CD14-positive monocyte (primary cell): ENCODE results near the gene LRSAM1. TPM values are rescaled to one million over a fixed set of nuclear protein-coding genes. Genes with fewer than 3 reads are reported as not detected.

ENCODE experiments used
- DNase-seq, 3 donors: peaks; one replicate each; pipeline ENCODE4 v3.0.0-alpha.2; 2011 to 2022
- H2AFZ ChIP-seq: 2 replicates; pipeline ENCODE4 v1.6.0; 2012; ENCODE audit warnings: mild to moderate bottlenecking, low read depth, low read length, inconsistent platforms; ENCODE audit not compliant: insufficient read depth, poor library complexity, severe bottlenecking
- H3K27ac ChIP-seq, 2 donors: 1 replicate in 1 of 2; 2 replicates in 1 of 2; pipeline ENCODE4 v1.5.1; 2012 to 2013; ENCODE audit warnings: low read length in 2 of 2, control low read depth in 1 of 2, inconsistent platforms in 1 of 2, low read depth in 1 of 2, mild to moderate bottlenecking in 1 of 2
- H3K27me3 ChIP-seq, 2 donors: one replicate each; pipeline versions ENCODE4 v1.6.0 to v1.6.1; 2011 to 2013; ENCODE audit warnings: low read length in 2 of 2; ENCODE audit not compliant: control insufficient read depth in 2 of 2, insufficient read depth in 2 of 2
- H3K36me3 ChIP-seq, 2 donors: replicated peaks in 1 of 2; 1 replicate in 1 of 2; 2 replicates in 1 of 2; pipeline versions ENCODE4 v1.5.1 to v1.6.1; 2012 to 2013; ENCODE audit warnings: low read length in 2 of 2, control low read depth in 1 of 2, inconsistent platforms in 1 of 2, mild to moderate bottlenecking in 1 of 2; ENCODE audit not compliant: insufficient read depth in 2 of 2, control insufficient read depth in 1 of 2
- H3K4me1 ChIP-seq, 2 donors: 1 replicate in 1 of 2; 2 replicates in 1 of 2; pipeline versions ENCODE4 v1.5.1 to v1.6.1; 2012 to 2013; ENCODE audit warnings: low read length in 2 of 2, control low read depth in 1 of 2, inconsistent platforms in 1 of 2, mild to moderate bottlenecking in 1 of 2, moderate library complexity in 1 of 2; ENCODE audit not compliant: insufficient read depth in 2 of 2, control insufficient read depth in 1 of 2
- H3K4me2 ChIP-seq: replicated peaks from 2 replicates; pipeline ENCODE3; 2012; ENCODE audit warnings: low read length, moderate library complexity, mild to moderate bottlenecking; ENCODE audit not compliant: poor library complexity, severe bottlenecking; ENCODE audit errors: extremely low read depth
- H3K4me3 ChIP-seq, 3 experiments: fragments of 200-600 bp in 1 of 3; sonication (generic) in 1 of 3; replicated peaks in 1 of 3; 1 replicate in 2 of 3; 2 replicates in 1 of 3; pipeline ENCODE4 v1.5.1; 2011 to 2013; ENCODE audit warnings: low read length in 3 of 3, mild to moderate bottlenecking in 3 of 3, control low read depth in 2 of 3, low read depth in 2 of 3, inconsistent platforms in 1 of 3, moderate library complexity in 1 of 3
- H3K79me2 ChIP-seq: 2 replicates; pipeline ENCODE4 v1.6.0; 2012; ENCODE audit warnings: mild to moderate bottlenecking, control low read depth, inconsistent platforms, low read length, moderate library complexity; ENCODE audit not compliant: insufficient read depth
- H3K9ac ChIP-seq: 2 replicates; pipeline ENCODE4 v1.6.0; 2017; ENCODE audit warnings: low read length, mild to moderate bottlenecking; ENCODE audit not compliant: insufficient read depth, poor library complexity, severe bottlenecking
- H3K9me3 ChIP-seq, 2 donors: replicated peaks in 1 of 2; 1 replicate in 1 of 2; 2 replicates in 1 of 2; pipeline versions ENCODE4 v1.5.1 to v1.6.1; 2012 to 2013; ENCODE audit warnings: low read length in 2 of 2, control low read depth in 1 of 2; ENCODE audit not compliant: control insufficient read depth in 1 of 2, insufficient read depth in 1 of 2
- H4K20me1 ChIP-seq: 2 replicates; pipeline ENCODE4 v1.6.0; 2012; ENCODE audit warnings: mild to moderate bottlenecking, low read length, control low read depth, moderate library complexity; ENCODE audit not compliant: insufficient read depth
- H3K27ac Mint-ChIP-seq, 7 donors: one replicate each; pipeline ENCODE4 v1.8.0; 2020; ENCODE audit warnings: mild to moderate bottlenecking in 7 of 7, mixed read lengths in 7 of 7, moderate library complexity in 6 of 7, inconsistent platforms in 2 of 7
- H3K27me3 Mint-ChIP-seq, 3 donors: one replicate each; pipeline ENCODE4 v1.8.0; 2021 to 2022; ENCODE audit warnings: low read depth in 3 of 3, mild to moderate bottlenecking in 3 of 3, mixed read lengths in 3 of 3, moderate library complexity in 3 of 3, inconsistent platforms in 1 of 3
- H3K36me3 Mint-ChIP-seq, 2 donors: one replicate each; pipeline ENCODE4 v1.8.0; 2020; ENCODE audit warnings: mixed read lengths in 2 of 2, inconsistent platforms in 1 of 2, mild to moderate bottlenecking in 1 of 2
- H3K4me1 Mint-ChIP-seq: one replicate; pipeline ENCODE4 v1.8.0; 2020; ENCODE audit warnings: mild to moderate bottlenecking, mixed read lengths
- H3K4me3 Mint-ChIP-seq, 2 donors: one replicate each; pipeline ENCODE4 v1.8.0; 2020; ENCODE audit warnings: mild to moderate bottlenecking in 2 of 2, mixed read lengths in 2 of 2, moderate library complexity in 1 of 2
- H3K9me3 Mint-ChIP-seq, 7 donors: one replicate each; pipeline ENCODE4 v1.8.0; 2020 to 2022; ENCODE audit warnings: mixed read lengths in 7 of 7, mild to moderate bottlenecking in 6 of 7, moderate library complexity in 6 of 7, inconsistent platforms in 2 of 7
- WGBS: methylation state at CpG from one replicate; pipeline ENCODE4 v1.1.5; 2013; ENCODE audit warnings: missing lambda C conversion rate; ENCODE audit not compliant: insufficient coverage; 5-methylcytosine and 5-hydroxymethylcytosine counted together
- intact Hi-C, 2 donors: fragments of 100-400 bp; cut with micrococcal nuclease; formaldehyde crosslinking; loops; one replicate each; pipeline versions ENCODE4 v1.15.0 to v1.15.1; 2023
- polyA plus RNA-seq, 3 donors: library from polyadenylated mRNA; depleted of rRNA in 1 of 3; unstranded in 2 of 3; stranded (reverse) in 1 of 3; fragments of 300-500 nt in 2 of 3; fragments of >200 nt in 1 of 3; fragmentation: Illumina TruSeq in 2 of 3; gene quantifications; 1 replicate in 2 of 3; 2 replicates in 1 of 3; pipeline ENCODE4 v1.2.3, GENCODE V29; 2012 to 2021
- TF ChIP-seq, protein P1 (sequence below): fragments of 200-600 bp; IDR thresholded peaks from one replicate; pipeline ENCODE4 v1.8.0; 2022; ENCODE audit warnings: antibody characterized with exemption, mild to moderate bottlenecking

The LRSAM1 gene
- polyA plus RNA-seq, 3 donors: 6.0 to 19.8 (median 8.2) TPM

DNA sequence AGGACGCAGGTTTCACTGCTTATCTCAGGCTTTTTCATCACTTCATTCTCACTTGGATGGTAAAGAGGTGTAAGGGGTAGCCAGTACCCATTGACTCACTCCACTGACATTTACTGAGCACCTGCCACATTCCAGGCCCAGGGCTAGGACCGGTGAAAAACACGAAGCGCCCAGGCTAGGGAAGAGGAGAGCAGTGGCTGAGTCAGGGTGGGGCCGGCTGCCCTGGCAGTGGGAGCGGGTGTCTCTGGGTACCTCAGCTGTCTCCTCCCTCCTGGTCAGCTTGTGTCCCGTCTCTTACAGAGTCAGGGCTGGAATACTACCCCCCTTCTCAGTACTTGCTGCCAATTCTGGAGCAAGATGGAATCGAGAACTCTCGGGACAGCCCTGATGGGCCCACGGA lies 22.2 kb downstream of the LRSAM1 start:
- Histone ChIP-seq H3K9me3 (no peaks in the 10 kb centered on the region), H3K27ac (no peak overlapping the region), H3K9ac (no peak overlapping the region), H3K36me3 (peaks cover 24 to 56% of the 10 kb centered on the region in 2 donors), H3K4me2 (no peak overlapping the region), H4K20me1 (no peaks in the 10 kb centered on the region), H3K79me2 (no peaks in the 10 kb centered on the region), H3K27me3 (no peaks in the 10 kb centered on the region), H3K4me3 (no peak overlapping the region), H2AFZ (no peak overlapping the region), H3K4me1 (no peaks in the 10 kb centered on the region)
- Mint-ChIP-seq H3K4me1 (no peaks in the 10 kb centered on the region), H3K36me3 (peaks cover 48 to 64% of the 10 kb centered on the region in 2 donors), H3K9me3 (no peaks in the 10 kb centered on the region), H3K4me3 (no peak overlapping the region), H3K27ac (peak overlapping the region in 1 of 7 donors; percentile 24), H3K27me3 (peaks cover 0 to 2% (median 0%) of the 10 kb centered on the region in 3 donors)
- TF ChIP-seq, protein P1, sequence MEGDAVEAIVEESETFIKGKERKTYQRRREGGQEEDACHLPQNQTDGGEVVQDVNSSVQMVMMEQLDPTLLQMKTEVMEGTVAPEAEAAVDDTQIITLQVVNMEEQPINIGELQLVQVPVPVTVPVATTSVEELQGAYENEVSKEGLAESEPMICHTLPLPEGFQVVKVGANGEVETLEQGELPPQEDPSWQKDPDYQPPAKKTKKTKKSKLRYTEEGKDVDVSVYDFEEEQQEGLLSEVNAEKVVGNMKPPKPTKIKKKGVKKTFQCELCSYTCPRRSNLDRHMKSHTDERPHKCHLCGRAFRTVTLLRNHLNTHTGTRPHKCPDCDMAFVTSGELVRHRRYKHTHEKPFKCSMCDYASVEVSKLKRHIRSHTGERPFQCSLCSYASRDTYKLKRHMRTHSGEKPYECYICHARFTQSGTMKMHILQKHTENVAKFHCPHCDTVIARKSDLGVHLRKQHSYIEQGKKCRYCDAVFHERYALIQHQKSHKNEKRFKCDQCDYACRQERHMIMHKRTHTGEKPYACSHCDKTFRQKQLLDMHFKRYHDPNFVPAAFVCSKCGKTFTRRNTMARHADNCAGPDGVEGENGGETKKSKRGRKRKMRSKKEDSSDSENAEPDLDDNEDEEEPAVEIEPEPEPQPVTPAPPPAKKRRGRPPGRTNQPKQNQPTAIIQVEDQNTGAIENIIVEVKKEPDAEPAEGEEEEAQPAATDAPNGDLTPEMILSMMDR: no peak
- DNase-seq: no peak
- intact Hi-C loops: no loop called here
- 98% methylated on average over 5 of the region's 10 CpGs for WGBS

DNA sequence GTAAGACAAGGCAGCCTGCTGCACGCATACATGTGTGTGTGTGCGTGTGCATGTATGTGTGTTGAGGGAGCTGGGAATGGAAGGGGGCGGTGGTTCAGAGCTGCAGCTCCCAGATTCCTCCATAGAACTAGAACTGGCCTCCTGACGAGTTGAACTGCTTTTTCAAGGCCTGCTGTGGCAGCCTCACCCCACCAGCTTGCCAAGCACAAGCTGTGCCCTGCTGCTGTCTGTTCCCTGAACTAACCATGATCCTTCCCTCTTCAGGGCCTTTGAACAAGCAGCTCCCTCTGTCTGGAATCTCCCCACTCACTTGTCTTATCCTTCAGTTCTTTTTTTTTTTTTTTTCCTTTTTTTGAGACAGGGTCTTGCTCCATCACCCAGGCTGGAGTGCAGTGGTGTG lies 22.6 kb downstream of the LRSAM1 start:
- Histone ChIP-seq H3K79me2 (no peaks in the 10 kb centered on the region), H4K20me1 (no peaks in the 10 kb centered on the region), H3K9ac (no peak overlapping the region), H3K9me3 (no peaks in the 10 kb centered on the region), H2AFZ (no peak overlapping the region), H3K27ac (no peak overlapping the region), H3K27me3 (no peaks in the 10 kb centered on the region), H3K4me3 (no peak overlapping the region), H3K36me3 (peaks cover 26 to 57% of the 10 kb centered on the region in 2 donors), H3K4me2 (no peak overlapping the region), H3K4me1 (no peaks in the 10 kb centered on the region)
- H3K4me3 Mint-ChIP-seq: no peak overlapping the region
- WGBS: 94% methylated on average over 3 of the region's 4 CpGs
- no peaks in the 10 kb centered on the region for H3K9me3 Mint-ChIP-seq
- TF ChIP-seq, protein P1: no peak
- peaks cover 0 to 2% (median 0%) of the 10 kb centered on the region in 3 donors for H3K27me3 Mint-ChIP-seq
- intact Hi-C loops: no loop called here
- DNase-seq: no peak
- H3K4me1 Mint-ChIP-seq: no peaks in the 10 kb centered on the region
- peaks cover 50 to 64% of the 10 kb centered on the region in 2 donors for H3K36me3 Mint-ChIP-seq
- peak overlapping the region in 3 of 7 donors; percentile 22 to 38 (median 31) for H3K27ac Mint-ChIP-seq
